ENCODE results near the gene TCF19. TPM values are rescaled to one million over a fixed set of nuclear protein-coding genes. Genes with fewer than 3 reads are reported as not detected.

TCF19 gene
- total and polyA plus RNA-seq, 10 of the 15 experiments (the other 5 are each of a cell fraction or from before 2014, with no cell fraction given): 7.7 to 103 (median 53.3) TPM

DNA sequence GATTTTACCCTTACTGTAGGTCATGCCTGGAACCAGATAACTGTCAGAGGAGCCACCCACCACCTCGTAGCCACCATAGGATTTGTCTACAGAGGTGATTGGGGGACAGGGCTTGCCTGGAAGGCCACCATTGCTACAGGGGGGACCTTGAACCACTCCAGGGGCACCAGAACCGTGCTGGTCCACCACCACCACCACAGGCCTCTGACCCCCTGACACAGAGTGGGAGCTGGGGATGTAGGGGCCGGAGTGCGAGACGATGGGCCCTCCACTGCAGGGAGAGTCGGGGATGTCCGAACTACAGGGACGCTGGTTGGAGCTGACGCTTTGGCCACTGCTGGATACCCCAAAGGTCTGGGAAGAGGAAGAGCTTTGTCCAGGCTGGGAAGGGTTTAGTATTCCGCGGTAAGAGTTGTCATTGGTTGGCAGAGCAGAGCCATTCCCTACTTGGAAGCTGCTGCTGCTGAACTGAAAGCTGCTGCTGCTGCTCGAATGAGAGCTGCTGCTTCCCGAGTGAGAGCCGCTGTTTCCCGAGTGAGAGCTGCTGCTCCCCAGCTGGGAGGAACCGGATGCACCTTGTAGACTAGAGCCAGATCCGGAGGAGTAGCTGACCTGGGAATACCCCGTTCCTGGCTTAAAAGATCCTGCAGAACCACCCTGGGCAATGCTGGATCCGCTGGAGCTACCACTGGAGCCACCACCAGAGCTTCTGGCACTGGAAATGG lies 41.6 kb upstream of the TCF19 start:
- H3K27ac ChIP-seq (ENCODE audit: control insufficient read depth, insufficient read depth): no peak overlapping the region
- no peaks in the 10 kb centered on the region for H3K36me3 ChIP-seq (ENCODE audit: control insufficient read depth in 2 of 2, insufficient read depth in 2 of 2, low read length in 1 of 2)
- SMC1A ChIA-PET (ENCODE audit: uncharacterized antibody, unreplicated experiment): no interaction called here
- no peaks in the 10 kb centered on the region for H3K9me3 ChIP-seq (replicated peaks; ENCODE audit: control insufficient read depth, insufficient read depth, low read length)
- DNase-seq (ENCODE audit: low read depth, low spot score) (no peak), FAIRE-seq (no peak), ATAC-seq (no peak)
- BruUV-seq (replicated peaks): no TSS peak
- intact Hi-C loops (cut with micrococcal nuclease; ENCODE audit: unreplicated experiment): no loop called here
- H3K4me3 ChIP-seq: no peak overlapping the region
- TF ChIP-seq MEF2A (IDR thresholded peaks at IDR 0.05; ENCODE audit: insufficient read depth, low read depth, low read length) (no peak), TARDBP (IDR thresholded peaks at IDR 0.05; ENCODE audit: borderline replicate concordance) (no peak), KAT2A (conservative IDR thresholded peaks at IDR 0.05; ENCODE audit: control insufficient read depth, low read depth, low read length) (no peak), RB1 (IDR thresholded peaks at IDR 0.05; ENCODE audit: borderline replicate concordance) (no peak), RAD21 (IDR thresholded peaks at IDR 0.05; ENCODE audit: insufficient read depth, low read depth, low read length) (no peak), NFYA (IDR thresholded peaks at IDR 0.05; ENCODE audit: borderline replicate concordance, low read depth, low read length) (no peak), ZNF274 (IDR thresholded peaks at IDR 0.05; ENCODE audit: insufficient read depth, insufficient read length) (no peak), PAX8 (IDR thresholded peaks at IDR 0.05) (no peak), JUND (IDR thresholded peaks at IDR 0.05; ENCODE audit: low read depth, low read length) (no peak), POLR2A (IDR thresholded peaks at IDR 0.05; ENCODE audit: low read depth, low read length) (no peak)
- TF ChIP-seq, protein P1, sequence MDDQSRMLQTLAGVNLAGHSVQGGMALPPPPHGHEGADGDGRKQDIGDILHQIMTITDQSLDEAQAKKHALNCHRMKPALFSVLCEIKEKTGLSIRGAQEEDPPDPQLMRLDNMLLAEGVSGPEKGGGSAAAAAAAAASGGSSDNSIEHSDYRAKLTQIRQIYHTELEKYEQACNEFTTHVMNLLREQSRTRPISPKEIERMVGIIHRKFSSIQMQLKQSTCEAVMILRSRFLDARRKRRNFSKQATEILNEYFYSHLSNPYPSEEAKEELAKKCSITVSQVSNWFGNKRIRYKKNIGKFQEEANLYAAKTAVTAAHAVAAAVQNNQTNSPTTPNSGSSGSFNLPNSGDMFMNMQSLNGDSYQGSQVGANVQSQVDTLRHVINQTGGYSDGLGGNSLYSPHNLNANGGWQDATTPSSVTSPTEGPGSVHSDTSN (IDR thresholded peaks at IDR 0.05; ENCODE audit: insufficient replicate concordance, low read depth, low read length): no peak
- TF ChIP-seq, protein P2, sequence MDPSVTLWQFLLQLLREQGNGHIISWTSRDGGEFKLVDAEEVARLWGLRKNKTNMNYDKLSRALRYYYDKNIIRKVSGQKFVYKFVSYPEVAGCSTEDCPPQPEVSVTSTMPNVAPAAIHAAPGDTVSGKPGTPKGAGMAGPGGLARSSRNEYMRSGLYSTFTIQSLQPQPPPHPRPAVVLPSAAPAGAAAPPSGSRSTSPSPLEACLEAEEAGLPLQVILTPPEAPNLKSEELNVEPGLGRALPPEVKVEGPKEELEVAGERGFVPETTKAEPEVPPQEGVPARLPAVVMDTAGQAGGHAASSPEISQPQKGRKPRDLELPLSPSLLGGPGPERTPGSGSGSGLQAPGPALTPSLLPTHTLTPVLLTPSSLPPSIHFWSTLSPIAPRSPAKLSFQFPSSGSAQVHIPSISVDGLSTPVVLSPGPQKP (IDR thresholded peaks at IDR 0.05; ENCODE audit: low read depth, low read length): no peak
- TF ChIP-seq, protein P3, sequence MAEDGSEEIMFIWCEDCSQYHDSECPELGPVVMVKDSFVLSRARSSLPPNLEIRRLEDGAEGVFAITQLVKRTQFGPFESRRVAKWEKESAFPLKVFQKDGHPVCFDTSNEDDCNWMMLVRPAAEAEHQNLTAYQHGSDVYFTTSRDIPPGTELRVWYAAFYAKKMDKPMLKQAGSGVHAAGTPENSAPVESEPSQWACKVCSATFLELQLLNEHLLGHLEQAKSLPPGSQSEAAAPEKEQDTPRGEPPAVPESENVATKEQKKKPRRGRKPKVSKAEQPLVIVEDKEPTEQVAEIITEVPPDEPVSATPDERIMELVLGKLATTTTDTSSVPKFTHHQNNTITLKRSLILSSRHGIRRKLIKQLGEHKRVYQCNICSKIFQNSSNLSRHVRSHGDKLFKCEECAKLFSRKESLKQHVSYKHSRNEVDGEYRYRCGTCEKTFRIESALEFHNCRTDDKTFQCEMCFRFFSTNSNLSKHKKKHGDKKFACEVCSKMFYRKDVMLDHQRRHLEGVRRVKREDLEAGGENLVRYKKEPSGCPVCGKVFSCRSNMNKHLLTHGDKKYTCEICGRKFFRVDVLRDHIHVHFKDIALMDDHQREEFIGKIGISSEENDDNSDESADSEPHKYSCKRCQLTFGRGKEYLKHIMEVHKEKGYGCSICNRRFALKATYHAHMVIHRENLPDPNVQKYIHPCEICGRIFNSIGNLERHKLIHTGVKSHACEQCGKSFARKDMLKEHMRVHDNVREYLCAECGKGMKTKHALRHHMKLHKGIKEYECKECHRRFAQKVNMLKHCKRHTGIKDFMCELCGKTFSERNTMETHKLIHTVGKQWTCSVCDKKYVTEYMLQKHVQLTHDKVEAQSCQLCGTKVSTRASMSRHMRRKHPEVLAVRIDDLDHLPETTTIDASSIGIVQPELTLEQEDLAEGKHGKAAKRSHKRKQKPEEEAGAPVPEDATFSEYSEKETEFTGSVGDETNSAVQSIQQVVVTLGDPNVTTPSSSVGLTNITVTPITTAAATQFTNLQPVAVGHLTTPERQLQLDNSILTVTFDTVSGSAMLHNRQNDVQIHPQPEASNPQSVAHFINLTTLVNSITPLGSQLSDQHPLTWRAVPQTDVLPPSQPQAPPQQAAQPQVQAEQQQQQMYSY (CRISPR knock-in tag; IDR thresholded peaks at IDR 0.05): no peak
- TF ChIP-seq, protein P4, sequence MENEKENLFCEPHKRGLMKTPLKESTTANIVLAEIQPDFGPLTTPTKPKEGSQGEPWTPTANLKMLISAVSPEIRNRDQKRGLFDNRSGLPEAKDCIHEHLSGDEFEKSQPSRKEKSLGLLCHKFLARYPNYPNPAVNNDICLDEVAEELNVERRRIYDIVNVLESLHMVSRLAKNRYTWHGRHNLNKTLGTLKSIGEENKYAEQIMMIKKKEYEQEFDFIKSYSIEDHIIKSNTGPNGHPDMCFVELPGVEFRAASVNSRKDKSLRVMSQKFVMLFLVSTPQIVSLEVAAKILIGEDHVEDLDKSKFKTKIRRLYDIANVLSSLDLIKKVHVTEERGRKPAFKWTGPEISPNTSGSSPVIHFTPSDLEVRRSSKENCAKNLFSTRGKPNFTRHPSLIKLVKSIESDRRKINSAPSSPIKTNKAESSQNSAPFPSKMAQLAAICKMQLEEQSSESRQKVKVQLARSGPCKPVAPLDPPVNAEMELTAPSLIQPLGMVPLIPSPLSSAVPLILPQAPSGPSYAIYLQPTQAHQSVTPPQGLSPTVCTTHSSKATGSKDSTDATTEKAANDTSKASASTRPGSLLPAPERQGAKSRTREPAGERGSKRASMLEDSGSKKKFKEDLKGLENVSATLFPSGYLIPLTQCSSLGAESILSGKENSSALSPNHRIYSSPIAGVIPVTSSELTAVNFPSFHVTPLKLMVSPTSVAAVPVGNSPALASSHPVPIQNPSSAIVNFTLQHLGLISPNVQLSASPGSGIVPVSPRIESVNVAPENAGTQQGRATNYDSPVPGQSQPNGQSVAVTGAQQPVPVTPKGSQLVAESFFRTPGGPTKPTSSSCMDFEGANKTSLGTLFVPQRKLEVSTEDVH (IDR thresholded peaks at IDR 0.05; ENCODE audit: low read depth, partially characterized antibody): no peak
- H4K20me1 ChIP-seq (ENCODE audit: control insufficient read depth, insufficient read depth): no peaks in the 10 kb centered on the region
- RAD21 ChIA-PET (ENCODE audit: unreplicated experiment): no interaction called here
- no peak overlapping the region for H3K9ac ChIP-seq (ENCODE audit: control insufficient read depth, insufficient read depth, low read length)
- 40% methylated on average over 19 of the region's 19 CpGs for WGBS (ENCODE audit: insufficient coverage, insufficient replicate concordance, low lambda C conversion rate, missing lambda C conversion rate)
- POLR2A ChIA-PET: no interaction called here
- no peaks in the 10 kb centered on the region for H3K79me2 ChIP-seq (ENCODE audit: control insufficient read depth, insufficient read depth, low read length)
- no peak overlapping the region for H2AFZ ChIP-seq (ENCODE audit: control insufficient read depth, low read depth, low read length)
- CTCF ChIA-PET: interaction anchor here (2.7 to 3.0 kb wide), 2 partner anchors 11 to 30 kb away, joined by 9 to 11 read pairs; no protein-coding TSS in a partner anchor
- peaks cover 3% of the 10 kb centered on the region in 2 experiments; a peak in 3 of 4 replicates for H3K27me3 ChIP-seq (replicated peaks in 1 of 2; ENCODE audit: control insufficient read depth in 2 of 2, insufficient read depth in 2 of 2, low read length in 1 of 2)
- no peaks in the 10 kb centered on the region for H3K4me1 ChIP-seq (ENCODE audit: control insufficient read depth, insufficient read depth, low read length)
- in situ Hi-C loops (cut with MboI): no loop called here
- no peak overlapping the region for H3K4me2 ChIP-seq (ENCODE audit: control insufficient read depth, insufficient read depth)

Measured in GM12878 (cell line).